ENCODE results near the gene ZGPAT.
A peak's percentile ranks its signal among the peaks of the same experiment; 100 is the strongest.
"Not testable (repeated sequence)": the region's sequence is repeated elsewhere in the genome, so short reads cannot be mapped to it uniquely, and the experiment has no call there.

The ZGPAT gene

DNA sequence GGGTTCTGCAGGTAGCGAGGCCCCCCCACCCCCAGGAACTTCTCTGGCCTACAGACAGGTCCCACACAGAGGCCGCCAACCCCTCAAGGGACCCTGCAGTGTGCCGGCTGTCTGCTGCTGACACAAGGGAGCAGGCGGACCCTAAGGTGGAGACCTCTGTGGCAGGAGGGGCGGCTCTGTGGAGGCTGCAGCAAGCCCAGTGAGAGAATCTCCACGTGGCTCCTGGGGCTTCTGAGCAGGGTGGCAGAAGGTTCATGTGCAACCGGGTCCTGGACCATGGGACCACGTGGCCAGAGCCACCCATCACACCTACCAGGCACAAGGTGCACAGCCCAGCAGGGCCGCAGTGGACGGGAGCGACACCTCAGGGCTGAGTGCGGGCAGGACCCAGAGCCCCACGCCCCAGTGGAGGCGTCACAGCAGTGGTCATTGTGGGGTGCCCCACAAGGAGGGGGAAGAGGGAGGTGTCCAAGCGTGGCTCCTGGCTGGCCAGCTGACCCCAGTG, 4.3 kb upstream of the ZGPAT start:
- no peak for DNase-seq

DNA sequence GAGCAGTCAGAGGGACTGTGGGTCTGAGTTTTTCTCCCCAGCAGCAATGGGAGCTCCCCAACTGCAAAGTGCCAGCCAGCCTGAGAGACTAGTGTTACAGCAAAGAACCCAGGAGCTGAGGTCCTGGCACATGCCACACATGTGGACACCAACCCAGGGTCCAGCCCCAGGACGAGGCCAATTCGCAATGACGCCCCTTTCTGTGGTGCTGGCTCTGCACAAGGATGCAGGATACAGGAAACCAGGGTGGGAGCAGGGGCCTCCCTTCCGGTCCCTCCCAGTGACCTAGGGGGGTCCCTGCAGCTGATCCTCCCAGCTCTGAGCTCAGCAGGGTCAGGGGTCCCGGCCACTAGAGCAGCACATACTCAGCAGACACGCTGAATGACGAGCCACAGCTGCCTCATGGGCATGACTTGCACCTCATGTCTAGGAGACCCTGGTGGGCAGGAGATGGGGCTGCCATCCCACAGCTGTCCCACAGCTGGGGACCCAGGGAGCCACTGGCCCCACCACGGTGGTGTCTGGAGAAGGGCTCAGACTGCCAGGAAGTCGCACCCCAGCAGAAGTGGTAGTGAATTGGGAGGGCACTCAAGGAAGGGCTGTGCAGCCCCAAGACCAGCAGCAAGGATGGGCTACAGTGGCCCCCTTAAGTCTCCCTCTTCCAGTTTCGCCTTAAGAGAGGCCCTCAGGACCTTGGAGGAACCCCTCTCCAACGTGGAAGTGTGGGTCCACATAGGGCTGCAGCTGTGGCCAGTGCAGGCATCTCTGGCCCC, 3.7 kb upstream of the ZGPAT start:
- DNase-seq = no peak

DNA sequence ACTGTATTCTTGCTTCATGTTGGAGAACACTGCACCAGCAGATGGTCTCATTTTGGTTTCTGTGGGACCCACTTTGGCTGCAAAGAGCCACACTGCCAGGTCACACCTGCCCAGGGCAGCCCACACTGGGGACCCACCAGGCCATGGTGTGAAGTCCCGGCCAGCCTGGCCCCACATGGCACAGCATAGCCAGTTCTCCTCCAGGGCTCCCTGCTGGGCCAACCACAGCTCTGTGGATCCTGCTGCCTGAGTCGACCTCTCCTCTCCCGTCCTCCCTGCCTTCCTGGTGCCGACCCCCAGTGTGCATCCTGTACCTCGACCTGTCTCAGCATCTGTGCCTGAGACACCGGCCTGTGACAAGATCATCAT, 3.1 kb upstream of the ZGPAT start:
- DNase-seq = no peak

DNA sequence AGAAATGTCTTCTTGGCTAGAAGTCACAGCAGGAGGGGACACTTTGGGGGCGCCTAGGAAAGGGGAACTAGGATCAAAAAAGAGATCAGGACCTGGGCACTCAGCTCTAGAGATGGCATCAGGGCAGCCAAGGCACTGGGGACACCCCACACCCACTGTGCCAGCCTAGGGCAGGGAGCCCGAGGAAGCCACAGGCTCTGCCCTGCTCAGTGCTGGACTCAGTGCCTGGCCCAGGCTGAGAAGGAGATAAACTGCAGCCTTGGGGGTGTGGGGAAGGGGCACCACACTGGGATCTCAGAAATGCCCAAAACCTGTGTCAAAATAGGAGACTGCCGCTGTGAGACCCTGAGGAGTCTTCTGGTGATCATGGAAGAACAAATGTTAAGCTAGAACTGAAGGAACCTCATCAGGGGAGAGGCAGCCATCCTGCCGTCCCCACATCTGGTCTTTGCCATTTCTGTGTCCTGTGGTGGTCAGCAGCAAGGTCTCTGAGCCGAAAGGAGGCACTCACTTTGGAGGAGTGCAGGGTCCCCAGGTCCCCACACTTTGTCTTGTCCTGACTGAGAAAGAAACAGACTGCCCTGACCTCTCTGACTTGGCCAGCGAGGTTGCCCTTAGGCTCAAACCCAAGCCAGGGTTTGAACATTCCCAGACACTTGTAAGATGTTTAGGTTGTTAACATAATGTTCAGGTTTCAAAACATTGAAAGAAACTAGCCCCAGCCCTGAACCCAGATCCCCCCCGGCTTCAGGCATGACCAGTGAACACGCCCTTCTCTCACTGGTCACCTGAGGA, 2.4 kb upstream of the ZGPAT start:
- no peak for DNase-seq

- DNase-seq = no peak
Measured at GRCh38 chr20:63706027-63706695, 1.7 kb upstream of the ZGPAT start.

- peak; percentile 67 for DNase-seq
Measured at GRCh38 chr20:63706852-63707557, 834 bp upstream of the ZGPAT start.

DNA sequence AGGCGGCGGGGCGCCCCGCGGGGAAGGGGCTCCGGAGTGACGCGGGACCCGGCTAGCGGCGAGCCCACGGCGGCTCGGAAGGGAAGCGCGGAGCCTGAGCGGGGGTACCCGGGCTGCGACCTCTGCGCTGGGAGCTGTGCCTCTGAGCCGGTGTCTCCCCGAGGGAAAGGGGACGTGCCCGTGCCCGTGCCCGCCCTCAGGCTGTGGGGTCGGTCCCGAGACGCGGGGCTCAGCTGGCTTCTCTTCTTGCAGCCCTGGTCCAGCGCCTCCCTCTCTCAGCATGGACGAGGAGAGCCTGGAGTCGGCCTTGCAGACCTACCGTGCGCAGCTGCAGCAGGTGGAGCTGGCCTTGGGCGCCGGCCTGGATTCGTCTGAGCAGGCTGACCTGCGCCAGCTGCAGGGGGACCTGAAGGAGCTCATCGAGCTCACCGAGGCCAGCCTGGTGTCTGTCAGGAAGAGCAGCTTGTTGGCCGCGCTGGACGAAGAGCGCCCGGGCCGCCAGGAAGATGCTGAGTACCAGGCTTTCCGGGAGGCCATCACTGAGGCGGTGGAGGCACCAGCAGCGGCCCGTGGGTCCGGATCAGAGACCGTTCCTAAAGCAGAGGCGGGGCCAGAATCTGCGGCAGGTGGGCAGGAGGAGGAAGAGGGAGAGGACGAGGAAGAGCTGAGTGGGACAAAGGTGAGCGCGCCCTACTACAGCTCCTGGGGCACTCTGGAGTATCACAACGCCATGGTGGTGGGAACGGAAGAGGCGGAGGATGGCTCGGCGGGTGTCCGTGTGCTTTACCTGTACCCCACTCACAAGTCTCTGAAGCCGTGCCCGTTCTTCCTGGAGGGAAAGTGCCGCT, 686 bp downstream of the ZGPAT start:
- DNase-seq = no peak

DNA sequence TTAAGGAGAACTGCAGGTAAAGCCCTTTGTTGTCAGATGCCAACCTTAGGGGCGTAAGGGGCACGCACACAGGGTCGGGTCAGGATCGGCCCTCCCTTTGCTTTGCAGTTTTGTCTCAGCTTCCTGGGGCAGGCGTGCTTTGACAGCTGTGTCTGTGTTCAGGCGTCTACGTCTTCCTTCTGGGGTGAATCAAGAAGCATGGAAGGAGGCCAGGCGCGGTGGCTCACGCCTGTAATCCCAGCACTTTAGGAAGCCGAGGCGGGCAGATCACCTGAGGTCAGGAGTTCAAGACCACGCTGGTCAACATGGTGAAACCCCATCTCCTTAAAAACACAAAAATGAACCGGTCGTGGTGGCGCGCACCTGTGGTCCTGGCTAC, 1.3 kb downstream of the ZGPAT start:
- DNase-seq = no peak

DNA sequence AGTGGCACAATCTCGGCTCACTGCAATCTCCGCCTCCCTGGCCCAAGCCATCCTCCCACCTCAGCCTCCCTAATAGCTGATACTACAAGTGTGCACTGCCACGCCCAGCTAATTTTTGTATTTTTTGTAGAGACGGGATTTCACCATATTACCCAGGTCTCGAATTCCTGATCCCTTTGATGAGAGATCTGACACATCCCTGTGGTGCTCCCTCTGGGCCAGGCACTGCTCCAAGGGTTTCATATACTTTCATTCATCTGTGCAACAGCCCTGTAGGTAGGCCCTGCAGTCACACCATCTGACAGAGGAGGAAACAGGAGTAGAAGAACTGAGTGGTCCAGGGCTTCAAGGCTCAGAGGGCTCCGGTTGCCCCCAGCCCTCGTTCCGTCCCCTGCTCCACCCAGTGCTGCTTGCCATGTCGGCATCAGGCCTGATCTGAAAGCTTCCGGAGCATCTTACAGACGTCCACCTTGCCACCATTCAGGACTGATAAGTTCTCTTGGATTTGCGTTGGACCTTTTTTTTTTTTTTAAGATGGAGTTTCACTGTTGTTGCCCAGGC, 3.3 kb downstream of the ZGPAT start:
- DNase-seq = no peak

DNA sequence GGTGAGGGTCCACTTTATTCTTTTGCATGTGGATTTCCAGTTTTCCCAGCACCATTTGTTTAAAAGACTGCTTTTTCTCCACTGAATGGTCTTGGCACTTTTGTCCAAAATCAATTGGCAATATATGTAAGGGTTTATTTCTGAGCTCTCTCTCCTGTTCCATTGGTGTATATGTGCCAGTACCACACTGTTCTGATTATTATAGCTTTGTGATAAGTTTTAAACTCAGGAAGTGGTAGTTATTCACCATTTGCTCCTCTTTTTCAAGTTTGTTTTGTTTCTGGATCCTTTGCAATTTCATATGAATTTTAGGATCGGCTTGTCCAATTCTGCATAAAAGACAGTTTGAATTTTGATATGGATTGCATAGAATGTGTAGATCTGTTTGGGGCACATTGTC, 4.4 kb downstream of the ZGPAT start:
- no peak for DNase-seq

DNA sequence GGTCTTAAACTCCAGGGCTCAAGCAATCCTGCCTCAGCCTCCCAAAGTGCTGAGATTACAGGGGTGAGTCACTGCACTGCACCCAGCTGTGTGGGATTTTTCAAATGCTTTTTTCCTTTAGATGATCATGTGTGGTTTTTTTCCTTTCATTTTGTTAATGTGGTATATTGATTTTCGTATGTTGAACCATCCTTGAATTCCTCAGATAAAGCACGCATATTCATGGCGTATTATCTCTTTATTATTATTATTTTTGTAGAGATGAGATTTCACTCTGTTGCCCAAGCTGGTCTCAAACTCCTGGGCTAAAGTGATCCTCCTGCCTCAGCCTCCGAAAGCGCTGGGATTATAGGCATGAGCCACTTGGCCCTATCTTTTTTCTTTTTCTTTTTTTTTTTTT, 7.0 kb downstream of the ZGPAT start:
- DNase-seq = no peak

DNA sequence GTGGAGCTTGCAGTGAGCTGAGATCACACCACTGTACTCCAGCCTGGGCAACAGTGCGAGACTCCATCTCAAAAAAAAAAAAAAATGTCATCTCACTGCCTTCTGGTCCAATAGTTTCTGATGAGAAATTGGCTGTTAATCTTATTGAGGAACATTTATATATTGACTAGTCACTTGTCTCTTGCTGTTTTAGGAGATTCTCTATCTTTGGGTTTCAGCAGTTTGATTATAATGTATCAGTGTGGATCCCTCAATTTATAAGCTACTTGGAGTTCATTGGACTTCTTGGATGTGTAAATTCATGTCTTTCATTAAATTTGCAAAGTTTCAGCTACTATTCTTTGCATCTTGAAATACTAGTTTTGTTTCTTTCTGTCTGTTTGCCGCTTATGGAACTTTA, 11.2 kb downstream of the ZGPAT start:
- DNase-seq = no peak

DNA sequence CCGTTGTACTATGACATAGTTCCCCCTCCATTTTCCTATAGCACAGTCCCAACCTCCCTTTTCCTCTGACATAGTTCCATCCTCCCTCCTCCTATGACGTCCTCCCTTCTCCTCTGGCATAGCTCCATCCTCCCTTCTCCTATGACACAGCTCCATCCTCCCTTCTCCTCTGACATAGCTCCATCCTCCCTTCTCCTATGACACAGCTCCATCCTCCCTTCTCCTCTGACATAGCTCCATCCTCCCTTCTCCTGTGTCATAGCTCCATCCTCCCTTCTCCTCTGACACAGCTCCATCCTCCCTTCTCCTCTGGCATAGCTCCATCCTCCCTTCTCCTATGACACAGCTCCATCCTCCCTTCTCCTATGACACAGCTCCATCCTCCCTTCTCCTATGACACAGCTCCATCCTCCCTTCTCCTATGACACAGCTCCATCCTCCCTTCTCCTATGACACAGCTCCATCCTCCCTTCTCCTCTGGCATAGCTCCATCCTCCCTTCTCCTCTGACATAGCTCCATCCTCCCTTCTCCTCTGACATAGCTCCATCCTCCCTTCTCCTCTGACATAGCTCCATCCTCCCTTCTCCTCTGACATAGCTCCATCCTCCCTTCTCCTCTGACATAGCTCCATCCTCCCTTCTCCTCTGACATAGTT, 15.3 kb downstream of the ZGPAT start:
- DNase-seq = not testable (repeated sequence)

DNA sequence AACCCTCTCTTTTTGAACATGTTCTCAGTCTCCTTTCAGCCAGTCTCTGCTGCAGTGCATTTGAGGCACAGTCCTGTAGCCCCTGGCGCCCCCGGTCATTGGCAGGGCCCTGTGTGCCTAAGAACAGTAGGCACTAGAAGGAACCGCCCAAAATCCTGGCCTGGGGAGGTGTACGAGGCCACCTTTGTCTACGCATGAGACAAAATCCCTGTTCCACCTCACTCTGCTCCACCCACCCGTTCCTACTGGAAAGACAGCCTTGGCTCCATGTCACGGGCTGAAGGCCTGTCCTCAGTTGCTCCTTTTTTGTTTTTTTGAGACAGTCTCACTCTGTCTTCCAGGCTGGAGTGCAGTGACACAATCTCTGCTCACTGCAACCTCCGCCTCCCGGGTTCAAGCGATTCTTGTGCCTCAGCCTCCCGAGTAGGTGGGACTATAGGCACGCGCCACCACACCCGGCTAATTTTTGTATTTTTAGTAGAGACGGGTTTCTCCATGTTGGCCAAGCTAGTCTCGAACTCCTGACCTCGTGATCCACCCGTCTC, 22.4 kb downstream of the ZGPAT start:
- DNase-seq = not testable (repeated sequence)

DNA sequence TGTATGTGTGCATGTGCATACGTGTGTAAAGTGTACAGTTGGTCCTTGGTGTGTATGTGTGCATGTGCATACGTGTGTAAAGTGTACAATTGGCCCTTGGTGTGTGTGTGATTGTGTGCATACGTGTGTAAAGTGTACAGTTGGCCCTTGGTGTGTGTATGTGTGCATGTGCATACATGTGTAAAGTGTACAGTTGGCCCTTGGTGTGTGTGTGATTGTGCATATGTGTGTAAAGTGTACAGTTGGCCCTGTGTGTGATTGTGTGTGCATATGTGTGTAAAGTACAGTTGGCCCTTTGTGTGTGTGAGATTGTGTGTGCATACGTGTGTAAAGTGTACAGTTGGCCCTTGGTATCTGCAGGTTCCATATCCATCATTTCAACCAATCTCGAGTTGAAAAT, 23.6 kb downstream of the ZGPAT start:
- no peak for DNase-seq

DNA sequence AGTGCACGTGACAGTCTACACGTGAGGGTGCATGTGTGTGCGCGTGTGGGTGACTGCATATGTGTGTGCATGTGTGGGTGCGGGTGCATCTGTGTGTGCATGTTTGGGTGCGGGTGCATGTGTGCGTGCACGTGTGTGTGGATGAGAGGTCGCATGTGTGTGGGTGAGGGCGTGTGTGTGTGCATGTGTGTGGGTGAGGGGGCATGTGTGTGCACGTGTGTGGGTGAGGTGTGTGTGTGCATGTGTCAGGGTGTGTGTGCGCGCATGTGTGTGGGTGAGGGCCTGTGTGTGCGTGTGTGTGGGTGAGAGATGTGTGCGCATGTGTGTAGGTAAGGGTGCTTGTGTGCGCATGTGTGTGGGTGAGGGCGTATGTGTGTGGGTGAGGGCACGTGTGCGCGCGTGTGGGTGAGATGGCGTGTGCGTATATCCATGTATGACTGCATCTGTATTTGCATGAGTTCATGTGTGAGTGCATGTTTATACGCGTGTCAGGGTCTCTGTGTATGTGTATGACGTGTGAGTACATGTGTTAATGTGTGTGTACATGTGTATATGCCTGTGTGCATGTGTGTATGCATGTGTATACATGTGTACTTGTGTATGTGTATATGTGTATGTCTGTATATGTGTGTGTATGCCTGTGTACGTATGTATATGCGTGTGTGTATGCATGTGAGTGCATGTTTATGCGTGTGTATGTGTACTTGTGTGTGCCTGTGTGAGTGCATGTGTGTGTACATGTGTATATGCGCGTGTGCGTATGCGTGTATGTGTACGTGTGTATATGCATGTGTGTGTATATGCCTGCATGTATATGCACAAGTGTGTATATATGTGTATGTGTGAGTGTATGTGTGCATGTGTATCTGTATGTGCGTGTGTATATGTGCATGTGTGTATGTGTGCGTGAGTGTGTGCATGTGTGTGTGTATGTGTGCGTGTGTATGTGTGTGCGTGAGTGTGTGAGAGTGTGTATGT, 24.6 kb downstream of the ZGPAT start:
- DNase-seq = no peak

GRCh38 chr20:63733117-63733516, 25.3 kb downstream of the ZGPAT start:
- no peak for DNase-seq

- DNase-seq = no peak
Measured at GRCh38 chr20:63733579-63734081, 25.8 kb downstream of the ZGPAT start.

Data from activated naive CD4-positive, alpha-beta T cell treated with Interleukin-2 at 50 U/mL for 16 hours (primary cell).